ENCODE results near the gene CEP164.

GRCh38 chr11:117385471-117385870 lies 57.8 kb downstream of the CEP164 start:
- TF ChIP-seq, protein P1, sequence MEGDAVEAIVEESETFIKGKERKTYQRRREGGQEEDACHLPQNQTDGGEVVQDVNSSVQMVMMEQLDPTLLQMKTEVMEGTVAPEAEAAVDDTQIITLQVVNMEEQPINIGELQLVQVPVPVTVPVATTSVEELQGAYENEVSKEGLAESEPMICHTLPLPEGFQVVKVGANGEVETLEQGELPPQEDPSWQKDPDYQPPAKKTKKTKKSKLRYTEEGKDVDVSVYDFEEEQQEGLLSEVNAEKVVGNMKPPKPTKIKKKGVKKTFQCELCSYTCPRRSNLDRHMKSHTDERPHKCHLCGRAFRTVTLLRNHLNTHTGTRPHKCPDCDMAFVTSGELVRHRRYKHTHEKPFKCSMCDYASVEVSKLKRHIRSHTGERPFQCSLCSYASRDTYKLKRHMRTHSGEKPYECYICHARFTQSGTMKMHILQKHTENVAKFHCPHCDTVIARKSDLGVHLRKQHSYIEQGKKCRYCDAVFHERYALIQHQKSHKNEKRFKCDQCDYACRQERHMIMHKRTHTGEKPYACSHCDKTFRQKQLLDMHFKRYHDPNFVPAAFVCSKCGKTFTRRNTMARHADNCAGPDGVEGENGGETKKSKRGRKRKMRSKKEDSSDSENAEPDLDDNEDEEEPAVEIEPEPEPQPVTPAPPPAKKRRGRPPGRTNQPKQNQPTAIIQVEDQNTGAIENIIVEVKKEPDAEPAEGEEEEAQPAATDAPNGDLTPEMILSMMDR (IDR thresholded peaks at IDR 0.05 in 4 of 5, conservative IDR thresholded peaks at IDR 0.05 in 1 of 5): no peak
- TF ChIP-seq POLR2A (IDR thresholded peaks at IDR 0.05): no peak

Data from gastrocnemius medialis (tissue), 4 donors.